HFF-Myc (cell line): ENCODE results near the gene SGF29.

Source experiments
- DNase-seq: peaks from one replicate; pipeline ENCODE4 v3.0.0-alpha.2; 2011; ENCODE audit warnings: low read depth; ENCODE audit errors: extremely low read depth
- H3K4me3 ChIP-seq: replicated peaks from 2 replicates; pipeline ENCODE4 v1.5.1; 2011; ENCODE audit warnings: low read depth, mild to moderate bottlenecking, control low read depth, low read length
- CTCF ChIP-seq: IDR thresholded peaks from 2 replicates; pipeline ENCODE4 v1.5.1; 2012; ENCODE audit warnings: mild to moderate bottlenecking, low read depth, low read length, control low read depth; ENCODE audit errors: missing control alignments

Gene SGF29

GRCh38 chr16:28527985-28528384 lies 25.7 kb upstream of the SGF29 start:
- TF ChIP-seq CTCF = no peak

GRCh38 chr16:28528463-28528867 lies 25.3 kb upstream of the SGF29 start:
- TF ChIP-seq CTCF = no peak
- no peak overlapping the region for H3K4me3 ChIP-seq
- DNase-seq = no peak

More at GRCh38 chr16:28527985-28528384, 25.7 kb upstream of the SGF29 start:
- H3K4me3 ChIP-seq = no peak overlapping the region
- no peak for DNase-seq

- no peak overlapping the region for H3K4me3 ChIP-seq
- no peak for TF ChIP-seq CTCF
- no peak for DNase-seq
Measured at GRCh38 chr16:28529124-28529523, 24.6 kb upstream of the SGF29 start.

- no peak for TF ChIP-seq CTCF
- H3K4me3 ChIP-seq = no peak overlapping the region
- no peak for DNase-seq
Measured at GRCh38 chr16:28531777-28532744, 21.7 kb upstream of the SGF29 start.

GRCh38 chr16:28532940-28533647 lies 20.6 kb upstream of the SGF29 start:
- DNase-seq = no peak
- no peak overlapping the region for H3K4me3 ChIP-seq
- TF ChIP-seq CTCF = no peak

- TF ChIP-seq CTCF = no peak
- H3K4me3 ChIP-seq = no peak overlapping the region
- DNase-seq = peak; percentile 31
Measured at GRCh38 chr16:28534542-28535373, 19.0 kb upstream of the SGF29 start.
